ENCODE results near the gene SPATA21. TPM values are rescaled to one million over a fixed set of nuclear protein-coding genes. Genes with fewer than 3 reads are reported as not detected.

Gene SPATA21
- total RNA-seq, 2 experiments from 2014 or later = 0.05 TPM; not detected in 1

GRCh38 chr1:16402742-16403141 is 34.5 kb downstream of the SPATA21 start:
- peaks cover 13% of the 10 kb centered on the region for H3K36me3 Mint-ChIP-seq (ENCODE audit: low read depth)
- ChIA-PET POLR2A (interaction anchor here (0.9 to 1.6 kb wide), 3 partner anchors 14 to 35 kb away, joined by 3 to 5 read pairs (median 5); no protein-coding TSS in a partner anchor), CTCF (interaction anchor here (0.6 kb wide), 1 partner anchor 55 kb away, joined by 3 read pairs; no protein-coding TSS in a partner anchor)
- no peak overlapping the region for H3K4me3 Mint-ChIP-seq
- DNase-seq = no peak
- H3K9me3 Mint-ChIP-seq = no peaks in the 10 kb centered on the region
- no peaks in the 10 kb centered on the region for H3K27me3 Mint-ChIP-seq
- H3K4me1 Mint-ChIP-seq = no peaks in the 10 kb centered on the region
- no peak overlapping the region for H3K27ac Mint-ChIP-seq

DNA sequence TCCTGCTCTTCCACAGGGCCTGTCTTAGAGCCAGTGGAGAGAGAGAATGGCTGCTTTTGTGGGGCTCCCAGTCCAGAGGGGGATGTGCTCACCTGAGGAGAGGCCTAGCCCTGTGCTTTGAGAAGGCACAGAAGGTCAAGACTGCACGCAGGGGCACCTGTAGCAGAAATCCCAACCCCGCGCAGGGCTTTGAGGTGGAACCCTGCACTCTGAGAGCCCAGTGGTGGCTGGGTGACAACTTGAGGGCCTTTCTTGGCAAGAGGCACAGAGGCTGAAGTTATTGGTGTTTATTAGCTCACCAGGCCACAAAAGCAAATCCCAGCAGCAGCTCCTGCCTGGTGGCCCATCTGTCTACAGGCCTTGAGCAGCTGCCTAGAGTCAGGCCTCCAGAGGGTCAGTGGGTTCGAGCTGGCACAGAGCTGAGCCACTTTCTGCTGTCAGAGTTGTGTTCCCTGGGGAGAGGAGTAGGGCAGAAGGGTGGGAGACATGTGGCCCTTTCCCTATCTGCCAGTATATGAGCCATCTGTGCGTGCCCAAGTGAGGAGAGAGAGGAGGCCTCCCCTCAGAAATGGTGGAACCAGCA is 38.8 kb downstream of the SPATA21 start:
- H3K9me3 Mint-ChIP-seq = no peaks in the 10 kb centered on the region
- peaks cover 10% of the 10 kb centered on the region for H3K4me1 Mint-ChIP-seq
- DNase-seq = no peak
- POLR2A ChIA-PET = interaction anchor here (1.2 kb wide), 1 partner anchor 42 kb away, joined by 3 read pairs; the partner anchor contains the start of gene NECAP2
- H3K4me3 Mint-ChIP-seq = no peak overlapping the region
- peaks cover 47% of the 10 kb centered on the region for H3K36me3 Mint-ChIP-seq (ENCODE audit: low read depth)
- no peak overlapping the region for H3K27ac Mint-ChIP-seq
- no peaks in the 10 kb centered on the region for H3K27me3 Mint-ChIP-seq
- CTCF ChIA-PET = no interaction called here

GRCh38 chr1:16397120-16397519 is 40.1 kb downstream of the SPATA21 start:
- H3K36me3 Mint-ChIP-seq (ENCODE audit: low read depth) = peaks cover 60% of the 10 kb centered on the region
- CTCF ChIA-PET = interaction anchor here (1.8 kb wide), 1 partner anchor 53 kb away, joined by 3 read pairs; no protein-coding TSS in a partner anchor
- no peak for DNase-seq
- H3K27ac Mint-ChIP-seq = no peak overlapping the region
- H3K4me1 Mint-ChIP-seq = peaks cover 21% of the 10 kb centered on the region
- POLR2A ChIA-PET = interaction anchor here (1.2 kb wide), 1 partner anchor 23 kb away, joined by 3 read pairs; no protein-coding TSS in a partner anchor
- no peaks in the 10 kb centered on the region for H3K9me3 Mint-ChIP-seq
- no peak overlapping the region for H3K4me3 Mint-ChIP-seq
- H3K27me3 Mint-ChIP-seq = no peaks in the 10 kb centered on the region

- Mint-ChIP-seq H3K27ac (peak overlapping the region; percentile 16), H3K9me3 (no peaks in the 10 kb centered on the region), H3K4me3 (no peak overlapping the region), H3K27me3 (no peaks in the 10 kb centered on the region), H3K4me1 (peaks cover 26% of the 10 kb centered on the region), H3K36me3 (ENCODE audit: low read depth) (peaks cover 64% of the 10 kb centered on the region)
- ChIA-PET CTCF (interaction anchor here (1.8 kb wide), 1 partner anchor 53 kb away, joined by 3 read pairs; no protein-coding TSS in a partner anchor), POLR2A (interaction anchor here (1.2 kb wide), 1 partner anchor 24 kb away, joined by 3 read pairs; no protein-coding TSS in a partner anchor)
- DNase-seq = no peak
Observed at GRCh38 chr1:16396591-16396990, 40.6 kb downstream of the SPATA21 start.

GRCh38 chr1:16394977-16395376 is 42.2 kb downstream of the SPATA21 start:
- Mint-ChIP-seq H3K4me3 (no peak overlapping the region), H3K9me3 (no peaks in the 10 kb centered on the region), H3K27me3 (no peaks in the 10 kb centered on the region), H3K4me1 (peaks cover 41% of the 10 kb centered on the region), H3K27ac (no peak overlapping the region), H3K36me3 (ENCODE audit: low read depth) (peaks cover 69% of the 10 kb centered on the region)
- no peak for DNase-seq
- ChIA-PET POLR2A (no interaction called here), CTCF (no interaction called here)

DNA sequence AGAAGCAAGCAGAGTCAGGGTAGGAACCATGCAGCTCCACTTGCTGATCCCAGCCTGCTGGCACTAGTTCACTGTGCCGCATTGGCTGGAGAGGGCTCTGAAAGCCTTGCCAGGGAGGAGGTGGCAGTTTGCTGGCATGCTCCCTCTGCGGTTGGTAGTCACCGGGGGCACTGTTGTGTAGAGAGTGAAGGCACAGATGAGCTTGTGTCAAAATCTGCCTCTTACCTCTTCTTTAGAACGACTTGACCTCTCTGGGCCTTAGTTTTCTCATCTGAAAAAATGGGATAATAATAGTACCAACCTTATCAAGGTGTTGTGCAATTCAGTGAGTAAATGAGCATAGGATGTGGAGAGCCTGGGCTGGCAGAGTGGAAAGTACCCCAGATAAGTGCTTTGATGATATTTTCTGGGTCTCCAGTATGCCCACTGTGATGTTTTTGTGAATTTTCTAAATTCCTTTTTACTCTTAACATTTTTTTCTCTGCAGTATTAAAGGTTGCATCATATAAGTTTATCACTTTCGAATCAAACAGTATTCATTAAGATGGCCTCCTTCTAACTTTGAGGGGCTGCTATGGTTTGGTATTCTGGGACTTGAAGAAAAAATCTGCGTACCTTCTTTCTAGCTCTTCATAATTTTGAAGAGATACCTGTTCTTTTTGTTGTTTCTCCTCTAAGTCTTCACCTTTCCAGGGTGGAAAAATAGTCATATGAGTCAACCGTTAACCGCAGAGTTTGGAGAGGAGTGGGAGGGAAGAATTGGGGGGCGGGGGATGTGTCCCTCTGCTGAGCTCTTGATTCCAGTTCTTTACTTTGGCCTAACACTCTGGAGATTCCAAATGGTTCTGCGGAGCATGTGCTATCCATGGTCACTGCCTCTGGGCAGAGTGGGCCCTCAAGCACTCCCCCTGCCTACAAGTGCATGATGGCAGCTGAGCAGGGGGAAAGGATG is 43.4 kb downstream of the SPATA21 start:
- CTCF ChIA-PET = no interaction called here
- H3K27ac Mint-ChIP-seq = no peak overlapping the region
- H3K4me1 Mint-ChIP-seq = peaks cover 47% of the 10 kb centered on the region
- DNase-seq = no peak
- H3K4me3 Mint-ChIP-seq = no peak overlapping the region
- POLR2A ChIA-PET = interaction anchor here (1.6 kb wide), 1 partner anchor 27 kb away, joined by 3 read pairs; no protein-coding TSS in a partner anchor
- H3K9me3 Mint-ChIP-seq = no peaks in the 10 kb centered on the region
- H3K36me3 Mint-ChIP-seq (ENCODE audit: low read depth) = peaks cover 62% of the 10 kb centered on the region
- H3K27me3 Mint-ChIP-seq = no peaks in the 10 kb centered on the region

- ChIA-PET POLR2A (interaction anchor here (0.7 to 1.9 kb wide), 3 partner anchors 25 to 512 kb away, joined by 3 to 6 read pairs (median 3); no protein-coding TSS in a partner anchor), CTCF (no interaction called here)
- Mint-ChIP-seq H3K4me1 (peaks cover 52% of the 10 kb centered on the region), H3K27me3 (no peaks in the 10 kb centered on the region), H3K9me3 (no peaks in the 10 kb centered on the region), H3K27ac (peak overlapping the region; percentile 78), H3K36me3 (ENCODE audit: low read depth) (peaks cover 60% of the 10 kb centered on the region), H3K4me3 (no peak overlapping the region)
- DNase-seq = no peak
Observed at GRCh38 chr1:16392740-16393569, 44.3 kb downstream of the SPATA21 start.

GRCh38 chr1:16391411-16391810 is 45.8 kb downstream of the SPATA21 start:
- peak; percentile 25 for DNase-seq
- ChIA-PET POLR2A (interaction anchor here (1.1 to 1.9 kb wide), 4 partner anchors 10 to 43 kb away, joined by 3 to 6 read pairs (median 4); no protein-coding TSS in a partner anchor), CTCF (interaction anchor here (1.2 kb wide), 1 partner anchor 49 kb away, joined by 4 read pairs; the partner anchor contains the start of gene NECAP2)
- no peaks in the 10 kb centered on the region for H3K27me3 Mint-ChIP-seq
- peaks cover 56% of the 10 kb centered on the region for H3K4me1 Mint-ChIP-seq
- peaks cover 46% of the 10 kb centered on the region for H3K36me3 Mint-ChIP-seq (ENCODE audit: low read depth)
- H3K4me3 Mint-ChIP-seq = no peak overlapping the region
- H3K9me3 Mint-ChIP-seq = no peaks in the 10 kb centered on the region
- H3K27ac Mint-ChIP-seq = peak overlapping the region; percentile 78

GRCh38 chr1:16387201-16388188 is 49.7 kb downstream of the SPATA21 start:
- H3K27me3 Mint-ChIP-seq = no peaks in the 10 kb centered on the region
- no peak for DNase-seq
- H3K9me3 Mint-ChIP-seq = no peaks in the 10 kb centered on the region
- peaks cover 26% of the 10 kb centered on the region for H3K36me3 Mint-ChIP-seq (ENCODE audit: low read depth)
- CTCF ChIA-PET = interaction anchor here (1.4 kb wide), 1 partner anchor 24 kb away, joined by 3 read pairs; no protein-coding TSS in a partner anchor
- peak overlapping the region; percentile 68 for H3K4me3 Mint-ChIP-seq
- POLR2A ChIA-PET = interaction anchor here (0.7 to 3.1 kb wide), 8 partner anchors 12 to 53 kb away, joined by 3 to 20 read pairs (median 4); partner anchors contain the start of genes FBXO42, NECAP2 and SZRD1
- peak overlapping the region; percentile 54 for H3K27ac Mint-ChIP-seq
- peaks cover 73% of the 10 kb centered on the region for H3K4me1 Mint-ChIP-seq

DNA sequence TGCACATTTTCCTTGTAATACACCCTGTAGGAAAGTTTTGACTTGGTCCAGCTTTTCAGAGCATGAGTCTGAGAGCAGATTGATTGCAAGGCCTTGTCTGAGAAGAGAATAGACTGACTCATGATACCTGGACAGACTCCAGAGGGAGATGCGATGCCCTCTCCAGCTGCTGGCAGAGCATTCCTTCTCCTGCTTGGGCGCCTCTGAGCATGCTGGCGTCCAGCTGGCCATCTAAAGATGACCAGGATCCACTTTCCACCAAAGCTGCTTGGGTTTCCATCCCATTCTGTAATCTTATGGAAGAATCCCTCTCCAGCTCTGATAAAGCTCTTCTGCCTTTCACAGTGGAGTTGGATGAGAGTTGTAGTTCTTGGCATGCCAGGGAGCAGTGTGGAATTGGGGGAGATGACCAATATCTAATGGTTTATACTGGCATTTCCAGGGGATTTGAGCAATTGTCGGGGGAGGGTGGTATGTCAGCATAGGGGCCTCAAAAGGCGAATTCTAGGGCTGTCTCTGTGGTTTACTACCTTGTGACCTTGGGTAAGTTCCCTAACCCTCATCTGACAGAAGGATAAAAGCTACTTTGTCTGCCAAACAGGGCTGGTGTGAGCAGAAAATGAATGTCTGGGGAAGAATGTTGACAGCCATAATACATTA is 50.6 kb downstream of the SPATA21 start:
- peak overlapping the region; percentile 23 for H3K27ac Mint-ChIP-seq
- ChIA-PET CTCF (interaction anchor here (1.2 kb wide), 1 partner anchor 32 kb away, joined by 3 read pairs; no protein-coding TSS in a partner anchor), POLR2A (interaction anchor here (0.7 to 3.1 kb wide), 6 partner anchors 11 to 54 kb away, joined by 3 to 20 read pairs (median 5); partner anchors contain the start of genes FBXO42, NECAP2 and SZRD1)
- H3K27me3 Mint-ChIP-seq = no peaks in the 10 kb centered on the region
- H3K4me1 Mint-ChIP-seq = peaks cover 66% of the 10 kb centered on the region
- peak overlapping the region; percentile 5 for H3K4me3 Mint-ChIP-seq
- no peak for DNase-seq
- H3K36me3 Mint-ChIP-seq (ENCODE audit: low read depth) = peaks cover 22% of the 10 kb centered on the region
- H3K9me3 Mint-ChIP-seq = no peaks in the 10 kb centered on the region

Measured in activated CD4-positive, alpha-beta memory T cell treated with anti-CD3 and anti-CD28 coated beads, Interleukin-2, amount 10 ng/mL, durations not matched to agents 7 days and 5 days (primary cell).